NCI-H2227 treated with DMSO at 0.1 percent for 48 hours (cell line): ENCODE results near the gene MMP25.
"Not testable (repeated sequence)": the region's sequence is repeated elsewhere in the genome, so short reads cannot be mapped to it uniquely, and the experiment has no call there.

Experiments used
- DNase-seq: peaks from one replicate; lab custom pipeline; 2025; lab: John Stamatoyannopoulos, UW

MMP25 gene

GRCh38 chr16:3029491-3030221, 16.7 kb upstream of the MMP25 start:
- no peak for DNase-seq

GRCh38 chr16:3030222-3031212, 15.8 kb upstream of the MMP25 start:
- no peak for DNase-seq

- no peak for DNase-seq
Observed at GRCh38 chr16:3032624-3033023, 13.7 kb upstream of the MMP25 start.

GRCh38 chr16:3035289-3035971, 10.9 kb upstream of the MMP25 start:
- DNase-seq: no peak

- no peak for DNase-seq
Observed at GRCh38 chr16:3035972-3036725, 10.2 kb upstream of the MMP25 start.

- DNase-seq: no peak
Observed at GRCh38 chr16:3036726-3037315, 9.5 kb upstream of the MMP25 start, which contains the start of gene BICDL2. Gene BICDL2, minus strand, starts transcription at chr16:3036944. Its CDS starts 1,448 bp downstream, at chr16:3035496.

- DNase-seq: no peak
Observed at GRCh38 chr16:3038256-3038655, 8.1 kb upstream of the MMP25 start.

GRCh38 chr16:3038896-3039295, 7.5 kb upstream of the MMP25 start:
- DNase-seq: no peak

GRCh38 chr16:3042376-3042775, 4.0 kb upstream of the MMP25 start:
- DNase-seq: no peak

- no peak for DNase-seq
Observed at GRCh38 chr16:3044708-3045107, 1.7 kb upstream of the MMP25 start.

- no peak for DNase-seq
Observed at GRCh38 chr16:3046641-3047386, 453 bp downstream of the MMP25 start.

GRCh38 chr16:3047387-3047720, 993 bp downstream of the MMP25 start:
- no peak for DNase-seq

GRCh38 chr16:3049921-3050481, 3.6 kb downstream of the MMP25 start:
- no peak for DNase-seq

GRCh38 chr16:3050487-3050886, 4.1 kb downstream of the MMP25 start:
- DNase-seq: no peak

GRCh38 chr16:3051009-3051408, 4.6 kb downstream of the MMP25 start:
- no peak for DNase-seq

GRCh38 chr16:3051494-3051893, 5.1 kb downstream of the MMP25 start:
- DNase-seq: no peak

GRCh38 chr16:3052571-3053329, 6.4 kb downstream of the MMP25 start:
- not testable (repeated sequence) for DNase-seq

- not testable (repeated sequence) for DNase-seq
Observed at GRCh38 chr16:3053330-3053710, 7.0 kb downstream of the MMP25 start.

GRCh38 chr16:3054965-3055733, 8.8 kb downstream of the MMP25 start:
- no peak for DNase-seq
